Measurements from ENCODE around the gene CDH13.

CDH13 gene

GRCh38 chr16:83366228-83366627, 739.5 kb downstream of the CDH13 start:
- Histone ChIP-seq H3K4me3 (ENCODE audit: severe bottlenecking) (no peak overlapping the region), H3K9me3 (ENCODE audit: severe bottlenecking) (no peaks in the 10 kb centered on the region), H3K27me3 (ENCODE audit: insufficient read depth, poor library complexity, severe bottlenecking) (no peaks in the 10 kb centered on the region), H3K4me1 (ENCODE audit: insufficient read depth, poor library complexity, severe bottlenecking) (peaks cover 13% of the 10 kb centered on the region), H3K36me3 (ENCODE audit: low read depth) (no peaks in the 10 kb centered on the region), H3K27ac (ENCODE audit: poor library complexity, severe bottlenecking) (no peak overlapping the region)
- DNase-seq (ENCODE audit: low spot score), result no peak
- ATAC-seq (ENCODE audit: low read depth), result no peak
- no peak for TF ChIP-seq CTCF (IDR thresholded peaks at IDR 0.05; ENCODE audit: poor library complexity, severe bottlenecking)

DNA sequence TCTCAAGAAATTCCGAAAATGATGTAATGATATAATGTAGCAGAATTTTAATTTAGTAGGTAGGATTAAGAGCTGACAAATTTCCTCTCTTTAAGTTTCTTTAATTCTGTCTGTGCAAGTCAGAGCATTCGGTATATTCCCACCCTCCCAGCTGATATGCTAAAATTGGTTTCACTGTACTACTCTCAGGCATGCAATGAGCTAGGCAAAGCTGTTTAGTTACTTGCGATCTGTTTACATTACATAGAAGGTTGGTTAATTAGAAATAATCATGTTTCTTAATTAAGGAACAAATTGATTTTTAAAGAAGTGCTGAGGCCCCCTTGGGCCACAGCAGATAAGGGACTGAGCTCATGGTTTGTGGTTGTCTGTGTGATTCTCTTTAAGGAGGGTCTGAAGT, 748.2 kb downstream of the CDH13 start:
- H3K27ac ChIP-seq (ENCODE audit: poor library complexity, severe bottlenecking), result no peak overlapping the region
- TF ChIP-seq CTCF (IDR thresholded peaks at IDR 0.05; ENCODE audit: poor library complexity, severe bottlenecking), result no peak
- no peaks in the 10 kb centered on the region for H3K9me3 ChIP-seq (ENCODE audit: severe bottlenecking)
- ATAC-seq (ENCODE audit: low read depth) (no peak), DNase-seq (ENCODE audit: low spot score) (no peak)
- no peaks in the 10 kb centered on the region for H3K27me3 ChIP-seq (ENCODE audit: insufficient read depth, poor library complexity, severe bottlenecking)
- no peaks in the 10 kb centered on the region for H3K4me1 ChIP-seq (ENCODE audit: insufficient read depth, poor library complexity, severe bottlenecking)
- no peak overlapping the region for H3K4me3 ChIP-seq (ENCODE audit: severe bottlenecking)
- H3K36me3 ChIP-seq (ENCODE audit: low read depth), result no peaks in the 10 kb centered on the region

DNA sequence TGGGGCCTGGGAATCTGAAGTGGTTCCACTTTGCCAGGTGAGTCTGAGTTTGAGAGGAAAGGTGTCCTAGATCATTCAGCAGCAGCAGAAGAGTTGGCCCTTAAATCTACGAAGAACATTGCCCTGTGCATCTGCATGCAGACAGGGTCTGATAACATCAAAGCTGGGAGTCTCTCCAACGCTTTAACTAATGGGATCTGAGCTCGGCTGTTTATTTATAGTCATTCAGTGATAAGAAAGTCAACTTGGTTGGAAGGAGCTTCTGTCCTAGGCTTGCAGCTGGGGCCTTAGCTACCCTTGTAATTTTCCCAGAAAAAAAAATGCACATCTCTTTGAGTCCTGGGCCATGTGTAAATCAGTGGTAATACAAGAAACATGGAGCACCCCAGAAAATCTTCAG, 763.0 kb downstream of the CDH13 start:
- H3K9me3 ChIP-seq (ENCODE audit: severe bottlenecking), result no peaks in the 10 kb centered on the region
- H3K4me1 ChIP-seq (ENCODE audit: insufficient read depth, poor library complexity, severe bottlenecking), result no peaks in the 10 kb centered on the region
- no peak overlapping the region for H3K4me3 ChIP-seq (ENCODE audit: severe bottlenecking)
- no peaks in the 10 kb centered on the region for H3K36me3 ChIP-seq (ENCODE audit: low read depth)
- no peak overlapping the region for H3K27ac ChIP-seq (ENCODE audit: poor library complexity, severe bottlenecking)
- no peak for ATAC-seq (ENCODE audit: low read depth)
- TF ChIP-seq CTCF (IDR thresholded peaks at IDR 0.05; ENCODE audit: poor library complexity, severe bottlenecking), result no peak
- no peaks in the 10 kb centered on the region for H3K27me3 ChIP-seq (ENCODE audit: insufficient read depth, poor library complexity, severe bottlenecking)
- DNase-seq (ENCODE audit: low spot score), result no peak

- Histone ChIP-seq H3K9me3 (ENCODE audit: severe bottlenecking) (no peaks in the 10 kb centered on the region), H3K4me3 (ENCODE audit: severe bottlenecking) (no peak overlapping the region), H3K4me1 (ENCODE audit: insufficient read depth, poor library complexity, severe bottlenecking) (no peaks in the 10 kb centered on the region), H3K27me3 (ENCODE audit: insufficient read depth, poor library complexity, severe bottlenecking) (no peaks in the 10 kb centered on the region), H3K27ac (ENCODE audit: poor library complexity, severe bottlenecking) (no peak overlapping the region), H3K36me3 (ENCODE audit: low read depth) (no peaks in the 10 kb centered on the region)
- ATAC-seq (ENCODE audit: low read depth) (no peak), DNase-seq (ENCODE audit: low spot score) (no peak)
- TF ChIP-seq CTCF (IDR thresholded peaks at IDR 0.05; ENCODE audit: poor library complexity, severe bottlenecking), result no peak
Measured at GRCh38 chr16:83390759-83391158, 764.0 kb downstream of the CDH13 start.

GRCh38 chr16:83392743-83393142, 766.0 kb downstream of the CDH13 start:
- H3K27ac ChIP-seq (ENCODE audit: poor library complexity, severe bottlenecking), result no peak overlapping the region
- DNase-seq (ENCODE audit: low spot score), result no peak
- no peaks in the 10 kb centered on the region for H3K27me3 ChIP-seq (ENCODE audit: insufficient read depth, poor library complexity, severe bottlenecking)
- no peaks in the 10 kb centered on the region for H3K4me1 ChIP-seq (ENCODE audit: insufficient read depth, poor library complexity, severe bottlenecking)
- no peaks in the 10 kb centered on the region for H3K36me3 ChIP-seq (ENCODE audit: low read depth)
- no peak for ATAC-seq (ENCODE audit: low read depth)
- H3K9me3 ChIP-seq (ENCODE audit: severe bottlenecking), result no peaks in the 10 kb centered on the region
- H3K4me3 ChIP-seq (ENCODE audit: severe bottlenecking), result no peak overlapping the region
- TF ChIP-seq CTCF (IDR thresholded peaks at IDR 0.05; ENCODE audit: poor library complexity, severe bottlenecking), result no peak

Measured in RWPE2 (cell line).